GM18526 (cell line): Measurements from ENCODE around the gene NDUFS2.

ENCODE experiments used
- POLR2A ChIP-seq: IDR thresholded peaks from 3 replicates; pipeline ENCODE4 v1.6.1; 2011; ENCODE audit not compliant: insufficient read length; ENCODE audit errors: extremely low read depth

The NDUFS2 gene

DNA sequence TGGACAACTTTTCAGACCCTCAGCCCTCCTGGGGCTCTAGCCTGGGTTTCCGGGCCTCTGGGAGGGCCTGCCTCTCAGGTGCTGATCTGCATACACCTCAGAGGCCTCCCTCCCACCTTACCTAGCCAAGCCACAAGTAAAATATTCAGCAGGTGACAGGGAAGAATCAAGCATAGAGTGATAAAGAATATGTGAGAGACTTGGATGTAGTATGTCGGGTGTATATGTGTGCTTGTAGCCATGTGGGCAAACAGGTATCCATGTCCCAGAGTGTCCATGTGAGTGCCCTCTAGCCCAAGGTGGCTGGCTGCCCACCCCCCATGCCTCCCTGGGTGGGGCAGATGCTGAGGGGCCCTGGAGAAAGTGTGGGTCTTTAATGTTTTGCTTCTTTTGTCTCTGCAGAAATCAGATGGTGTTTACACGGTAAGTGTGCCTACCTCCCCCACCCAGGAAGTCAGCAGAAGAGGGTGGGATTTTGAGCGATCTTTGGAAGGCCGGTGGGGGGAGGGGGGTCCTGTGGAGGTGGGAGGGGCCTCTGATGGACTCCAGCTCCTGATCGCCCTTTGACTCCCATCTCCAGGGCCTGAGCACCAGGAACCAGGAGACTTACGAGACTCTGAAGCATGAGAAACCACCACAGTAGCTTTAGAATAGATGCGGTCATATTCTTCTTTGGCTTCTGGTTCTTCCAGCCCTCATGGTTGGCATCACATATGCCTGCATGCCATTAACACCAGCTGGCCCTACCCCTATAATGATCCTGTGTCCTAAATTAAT, 16.3 kb downstream of the NDUFS2 start:
- TF ChIP-seq POLR2A = no peak

DNA sequence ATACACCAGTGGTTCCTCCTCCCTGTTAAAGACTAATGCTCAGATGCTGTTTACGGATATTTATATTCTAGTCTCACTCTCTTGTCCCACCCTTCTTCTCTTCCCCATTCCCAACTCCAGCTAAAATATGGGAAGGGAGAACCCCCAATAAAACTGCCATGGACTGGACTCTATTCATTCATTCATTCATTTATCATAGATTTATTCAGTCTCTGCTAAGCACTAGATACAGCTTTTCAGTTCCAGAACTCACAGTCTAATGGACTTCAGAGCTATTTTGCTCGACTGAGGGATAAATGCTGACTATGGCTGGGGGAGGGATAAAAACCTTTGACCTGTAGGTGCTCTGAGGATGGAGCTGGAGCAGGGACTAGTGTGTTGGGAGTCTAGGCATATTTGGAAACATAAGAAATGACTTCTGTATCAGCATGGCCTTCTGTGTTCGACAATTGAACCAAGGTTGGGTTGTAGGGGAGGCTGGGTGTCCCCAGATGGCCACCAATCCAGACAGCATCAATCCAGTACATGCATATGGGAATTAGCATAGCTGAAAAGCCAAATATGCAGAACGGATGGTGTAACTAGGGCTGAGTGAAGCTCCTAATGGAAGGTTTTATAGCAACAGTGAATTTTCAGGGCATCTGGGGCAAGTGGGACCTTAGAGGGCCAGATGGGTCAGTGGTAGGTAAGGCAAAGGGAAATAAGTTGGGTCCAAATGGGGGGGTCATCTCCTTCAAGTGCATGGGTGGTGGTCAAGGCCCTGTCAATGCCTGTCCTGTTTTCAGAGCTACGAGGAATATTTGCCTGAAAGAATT, 17.1 kb downstream of the NDUFS2 start:
- TF ChIP-seq POLR2A = no peak

DNA sequence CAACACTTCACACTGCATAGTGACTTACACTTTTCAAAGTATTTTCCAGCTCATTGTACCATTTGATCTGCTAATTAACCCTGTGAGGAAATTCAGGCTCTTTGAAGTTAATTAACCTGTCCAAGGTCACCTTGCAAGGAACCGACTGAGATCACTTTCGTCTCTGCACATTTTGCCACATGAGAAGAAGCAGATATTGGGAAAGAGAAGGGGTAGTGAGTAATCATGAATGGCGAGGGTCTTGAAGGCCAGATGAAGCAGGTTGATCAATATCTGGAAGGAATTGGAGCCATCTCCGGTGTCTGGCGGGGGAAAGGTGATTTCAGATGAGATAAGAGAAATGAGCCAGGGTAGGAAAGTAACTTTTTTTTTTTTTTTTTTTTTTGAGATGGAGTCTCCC, 17.8 kb downstream of the NDUFS2 start:
- TF ChIP-seq POLR2A = no peak

DNA sequence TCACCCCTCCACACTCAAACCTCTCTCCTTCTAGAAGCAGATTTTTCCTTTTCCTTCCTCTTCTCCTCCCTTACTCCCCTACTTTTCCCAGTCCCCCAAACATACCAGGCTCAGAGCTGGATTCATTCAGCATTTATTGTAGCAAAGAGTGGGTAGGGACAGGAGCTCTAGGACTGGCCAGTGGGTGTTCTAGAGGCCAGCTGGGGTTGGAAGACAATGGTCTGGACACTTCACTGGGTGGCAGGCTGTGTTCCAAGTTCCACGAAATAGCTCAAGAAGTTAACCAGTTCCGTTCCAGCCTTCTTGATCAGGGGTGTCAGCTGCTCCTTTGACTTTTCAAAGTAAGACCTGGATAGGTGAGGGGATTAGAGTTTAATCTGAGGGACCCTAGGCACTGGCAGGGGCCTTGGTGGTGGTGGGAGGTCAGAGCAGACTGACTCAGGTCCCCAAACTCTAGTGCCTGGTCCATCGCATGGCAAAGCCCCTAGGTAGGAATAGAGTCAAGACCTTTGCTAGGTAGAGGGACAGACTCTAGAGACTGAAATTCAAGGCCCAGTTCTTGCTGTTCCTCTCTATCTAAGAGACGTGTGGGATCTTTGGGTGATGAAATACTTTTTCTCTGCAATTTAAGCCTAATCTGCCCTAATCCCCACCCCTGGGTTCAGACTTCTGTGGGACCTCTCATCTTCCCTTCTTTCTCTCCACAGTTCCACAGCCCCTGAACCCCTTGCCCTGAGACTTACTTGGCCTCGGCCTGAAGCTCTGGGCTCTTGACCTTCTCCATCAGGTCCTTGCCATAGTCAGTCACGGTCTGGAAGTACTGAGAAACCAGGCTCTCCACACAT, 20.2 kb downstream of the NDUFS2 start:
- no peak for TF ChIP-seq POLR2A

DNA sequence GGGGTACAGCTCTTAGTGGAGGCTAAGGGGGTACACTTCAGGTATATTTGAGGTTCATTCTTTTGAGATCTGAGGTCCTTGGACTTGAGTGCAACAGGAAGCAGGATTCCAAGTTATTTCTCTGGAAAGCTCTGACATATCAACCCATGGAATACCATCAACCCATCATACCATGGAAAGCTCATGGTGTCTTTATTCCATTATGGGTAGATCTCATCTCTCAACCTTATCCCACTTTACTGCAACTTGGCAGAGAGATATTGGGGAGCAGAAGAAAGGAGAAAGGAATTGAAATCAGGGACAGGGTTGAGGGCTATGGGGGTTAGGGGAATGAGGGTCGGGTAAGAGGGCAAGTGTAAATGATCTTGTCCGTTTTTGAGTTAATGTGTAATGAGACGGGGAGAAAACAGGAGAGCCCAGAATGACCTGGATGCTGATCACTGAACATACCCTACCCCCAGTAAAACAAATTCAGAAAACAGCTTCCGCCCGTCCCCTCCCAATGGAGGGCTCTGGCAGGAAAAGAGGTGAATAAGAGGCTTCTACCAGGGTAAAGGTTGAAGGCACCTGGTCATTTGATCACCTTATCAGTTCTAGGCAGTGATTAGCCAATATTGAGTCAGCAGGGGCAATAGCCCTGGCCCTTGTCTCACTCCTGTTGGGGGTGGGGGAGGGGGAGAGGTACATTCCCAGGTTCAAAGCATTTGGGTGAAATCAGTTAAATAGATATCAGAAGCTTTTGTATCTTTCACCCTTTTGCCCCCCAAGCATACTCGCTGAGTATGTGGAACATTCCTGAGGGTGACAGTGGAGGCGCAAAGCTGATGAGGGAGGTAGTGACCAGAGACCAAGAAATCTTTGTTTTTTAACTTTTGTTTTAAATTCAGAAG, 21.9 kb downstream of the NDUFS2 start:
- no peak for TF ChIP-seq POLR2A

DNA sequence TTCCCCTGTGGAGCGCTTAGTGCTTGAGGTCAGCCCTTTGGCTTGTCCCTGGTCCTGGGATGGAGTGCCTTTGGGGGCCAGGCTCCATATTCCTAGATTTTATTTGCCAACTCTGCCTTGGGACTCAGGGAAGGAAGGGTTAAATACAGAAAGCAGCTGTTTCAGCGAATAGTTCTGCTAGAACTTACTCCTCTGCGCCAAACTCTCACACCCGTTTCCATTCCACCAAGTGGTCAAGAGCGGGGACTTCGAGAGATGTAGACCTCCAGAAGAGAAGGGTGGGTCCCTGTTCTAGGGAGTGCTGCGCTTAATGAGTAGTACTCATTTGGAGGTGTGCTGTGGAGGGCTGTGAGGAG, 23.0 kb downstream of the NDUFS2 start:
- TF ChIP-seq POLR2A = no peak

DNA sequence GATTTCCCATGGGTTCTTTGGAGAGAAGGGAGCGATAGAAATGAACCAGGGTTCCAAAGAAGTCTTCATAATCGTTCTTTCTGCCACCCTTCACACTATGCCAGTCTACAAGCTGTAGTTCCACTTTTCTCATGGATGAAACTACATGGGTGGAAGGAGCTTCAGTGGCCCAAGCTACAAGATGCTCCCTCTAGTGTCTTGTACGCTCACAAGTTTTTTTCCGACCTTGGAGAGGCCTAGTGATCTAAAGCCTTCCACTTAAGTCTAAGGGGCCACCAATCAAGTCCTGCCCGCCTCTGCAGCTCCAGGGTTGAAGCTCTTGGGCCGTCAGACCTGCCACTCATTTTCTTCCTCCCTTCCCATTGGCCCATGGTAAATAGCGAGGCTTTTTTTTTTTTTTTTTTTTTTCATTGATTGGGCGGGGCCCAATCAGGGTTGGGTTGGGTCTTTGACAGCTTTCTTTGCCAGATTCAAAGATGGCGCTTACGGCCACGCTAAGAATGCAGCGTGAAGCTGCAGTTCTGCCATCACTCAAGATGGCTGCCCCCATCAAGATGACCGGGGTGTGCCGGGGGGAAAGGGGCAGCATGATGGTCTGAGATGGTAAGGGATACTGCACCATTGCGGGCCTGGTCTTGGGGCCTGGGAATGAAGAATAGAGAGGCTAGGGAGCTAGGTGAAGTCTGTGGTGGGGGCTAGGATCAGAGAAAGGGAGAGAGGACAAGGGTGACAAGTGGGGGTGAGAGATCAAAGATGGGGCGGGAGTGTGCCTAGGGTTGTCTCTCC, 23.6 kb downstream of the NDUFS2 start, which contains the start of gene TOMM40L:
TOMM40L (plus strand) TSS at position 527 of the 786 bp plus-strand sequence. CDS start 430 bp downstream, outside the sequence.
- peak; percentile 58 for TF ChIP-seq POLR2A

DNA sequence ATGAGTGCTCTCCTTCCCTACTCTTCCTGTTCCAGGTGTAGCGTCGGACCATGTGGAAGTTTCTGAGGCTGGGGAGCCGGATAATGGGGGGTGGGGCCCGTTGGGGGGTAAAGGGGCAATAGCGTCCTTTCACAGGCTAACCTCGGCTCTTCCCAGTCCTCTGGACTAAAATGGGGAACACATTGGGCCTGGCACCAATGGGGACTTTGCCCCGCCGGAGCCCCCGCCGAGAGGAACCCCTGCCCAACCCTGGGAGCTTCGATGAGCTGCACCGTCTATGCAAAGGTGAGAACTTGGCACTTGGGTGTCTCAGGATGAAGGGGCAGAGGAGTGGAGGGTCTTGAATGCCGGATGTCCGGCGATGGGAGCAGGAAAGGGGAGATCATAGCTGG, 24.1 kb downstream of the NDUFS2 start:
- no peak for TF ChIP-seq POLR2A

DNA sequence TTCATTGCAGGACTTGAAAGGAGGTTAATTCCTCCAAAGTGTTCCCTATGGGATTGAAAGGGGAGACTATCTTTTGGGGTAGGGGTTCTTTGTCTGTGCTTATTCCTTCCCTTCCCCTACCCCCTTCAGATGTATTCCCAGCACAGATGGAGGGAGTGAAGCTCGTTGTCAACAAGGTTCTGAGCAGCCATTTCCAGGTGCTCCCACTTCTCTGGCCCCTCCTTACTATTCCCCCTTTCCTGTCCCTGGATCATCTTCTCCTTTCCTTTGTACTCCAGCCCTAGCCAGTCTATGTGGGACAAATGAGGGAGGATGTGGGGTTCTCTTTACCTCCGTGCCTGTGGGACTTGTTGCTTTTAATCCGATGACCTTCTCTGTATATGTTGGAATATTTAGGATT, 24.6 kb downstream of the NDUFS2 start:
- no peak for TF ChIP-seq POLR2A

DNA sequence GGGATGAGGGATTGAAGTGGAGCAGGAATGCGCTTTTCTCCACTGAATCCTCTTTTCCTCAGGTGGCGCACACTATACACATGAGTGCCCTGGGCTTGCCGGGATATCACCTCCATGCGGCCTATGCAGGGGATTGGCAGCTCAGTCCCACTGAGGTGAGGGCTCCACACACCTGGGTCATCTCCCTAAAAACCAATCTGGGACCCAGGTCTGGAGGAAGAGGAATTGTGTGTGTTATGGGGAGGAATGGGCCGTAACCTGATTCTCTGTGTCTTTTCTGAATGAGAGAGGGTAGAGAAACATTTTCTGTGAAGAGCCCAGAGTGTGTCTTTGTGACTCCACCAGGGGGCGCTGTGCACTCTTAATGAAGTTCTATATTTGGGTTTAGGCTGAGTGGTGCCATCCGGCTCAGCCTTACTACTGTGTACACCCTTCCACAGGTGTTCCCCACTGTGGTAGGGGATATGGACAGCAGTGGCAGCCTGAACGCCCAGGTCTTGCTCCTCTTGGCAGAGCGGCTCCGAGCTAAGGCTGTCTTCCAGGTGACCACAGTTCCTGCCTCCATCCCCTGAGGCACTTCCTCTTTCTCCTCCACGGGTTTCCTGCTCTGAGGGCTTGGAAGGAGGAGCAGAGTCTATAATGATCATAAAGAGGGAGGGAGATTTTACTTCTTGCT, 25.2 kb downstream of the NDUFS2 start:
- no peak for TF ChIP-seq POLR2A

DNA sequence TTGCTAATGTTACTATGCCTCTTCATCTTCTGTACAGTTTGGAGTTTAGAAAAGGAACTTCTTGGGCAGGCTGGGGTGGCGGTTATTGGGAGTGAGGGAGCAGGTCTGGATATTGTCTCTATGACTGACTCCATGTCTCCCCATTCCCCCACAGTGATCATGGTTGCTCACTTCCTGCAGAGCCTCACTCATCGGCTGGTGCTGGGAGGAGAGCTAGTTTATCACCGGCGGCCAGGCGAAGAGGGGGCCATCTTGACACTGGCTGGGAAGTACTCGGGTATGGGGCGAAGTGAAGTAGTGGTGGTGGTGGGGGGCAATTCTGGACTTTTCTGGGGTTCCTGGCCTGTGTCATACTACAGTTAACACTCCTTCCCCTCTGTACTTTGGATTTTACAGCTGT, 25.9 kb downstream of the NDUFS2 start:
- no peak for TF ChIP-seq POLR2A

DNA sequence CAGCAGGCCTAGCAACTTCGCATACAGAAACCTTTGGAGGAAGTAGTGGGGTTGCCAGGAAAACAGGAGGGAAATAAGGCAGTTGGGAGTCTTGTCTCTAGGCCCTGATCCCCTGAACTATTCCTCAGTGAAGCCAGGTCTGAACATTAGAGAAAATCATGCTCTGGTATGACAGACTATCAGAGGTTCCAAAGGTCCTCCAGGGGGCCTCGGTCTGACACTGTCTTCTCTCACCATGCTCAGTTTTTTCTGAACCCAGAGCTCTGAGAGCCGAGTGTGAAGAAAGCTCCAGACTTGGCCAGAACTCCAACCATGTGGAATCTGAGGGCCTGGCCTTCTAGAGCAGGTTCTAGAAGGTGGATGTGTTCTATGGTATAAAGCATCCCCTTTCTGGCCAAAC, 27.7 kb downstream of the NDUFS2 start:
- TF ChIP-seq POLR2A = no peak

DNA sequence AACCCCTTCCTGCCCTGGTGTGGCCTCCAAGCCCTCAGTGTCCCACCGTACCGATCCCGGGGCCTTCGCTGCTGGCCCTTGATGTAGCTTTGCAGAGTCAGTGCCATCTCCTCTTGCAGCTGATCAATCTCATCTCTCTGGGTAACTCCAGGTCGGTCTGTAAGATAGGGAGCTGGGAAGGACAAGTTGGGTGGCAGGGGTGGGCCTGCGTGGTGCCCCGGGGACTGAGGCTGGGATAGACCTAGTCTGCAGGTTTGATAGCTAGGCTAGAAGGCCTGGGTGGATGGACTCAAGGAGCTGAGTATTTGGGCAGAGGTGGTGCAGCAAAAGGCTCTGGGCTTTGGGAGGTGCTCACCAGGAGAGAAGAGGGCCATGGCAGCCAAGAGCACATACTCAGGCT, 28.6 kb downstream of the NDUFS2 start:
- TF ChIP-seq POLR2A = no peak
